G401.6 (cell line): Measurements from ENCODE around the gene LIME1.
"Not testable (repeated sequence)": the region's sequence is repeated elsewhere in the genome, so short reads cannot be mapped to it uniquely, and the experiment has no call there.

Experiments used
- FAIRE-seq: peaks from 2 replicates; lab custom pipeline; 2012; peaks lifted over from hg19 to GRCh38; lab: Jason Lieb, UNC

LIME1 gene

DNA sequence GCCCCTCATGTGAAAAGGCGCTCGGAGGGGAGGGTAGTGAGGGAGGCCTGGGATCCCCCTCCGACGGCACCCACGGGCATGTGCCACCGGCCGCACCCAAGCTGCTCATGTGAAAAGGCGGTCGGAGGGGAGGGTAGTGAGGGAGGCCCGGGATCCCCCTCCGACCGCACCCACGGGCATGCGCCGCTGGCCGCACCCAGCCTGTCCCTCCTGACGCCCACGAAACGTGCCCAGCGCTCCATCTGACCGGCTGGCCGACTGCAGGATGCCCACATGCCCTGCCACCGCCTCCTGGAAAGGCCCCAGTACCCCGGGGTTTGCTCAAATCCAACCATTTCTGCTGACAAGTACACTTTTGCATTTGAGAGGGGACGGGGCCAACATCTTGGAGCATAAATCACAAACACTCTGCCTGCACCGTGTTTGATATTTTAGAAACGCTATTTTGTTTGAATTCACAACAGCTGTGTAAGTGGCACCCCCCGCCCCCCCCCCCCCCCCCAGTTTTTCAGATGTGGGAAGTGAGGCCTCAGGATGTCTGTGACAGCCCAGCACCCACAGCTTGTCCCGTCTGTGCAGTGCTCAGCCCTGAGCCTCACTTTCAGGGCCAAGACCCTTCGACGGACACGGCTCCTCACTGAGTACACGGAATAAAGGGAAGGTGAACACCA lies 37.2 kb downstream of the LIME1 start:
- no peak for FAIRE-seq

GRCh38 chr20:63774306-63774705 lies 37.8 kb downstream of the LIME1 start:
- no peak for FAIRE-seq

DNA sequence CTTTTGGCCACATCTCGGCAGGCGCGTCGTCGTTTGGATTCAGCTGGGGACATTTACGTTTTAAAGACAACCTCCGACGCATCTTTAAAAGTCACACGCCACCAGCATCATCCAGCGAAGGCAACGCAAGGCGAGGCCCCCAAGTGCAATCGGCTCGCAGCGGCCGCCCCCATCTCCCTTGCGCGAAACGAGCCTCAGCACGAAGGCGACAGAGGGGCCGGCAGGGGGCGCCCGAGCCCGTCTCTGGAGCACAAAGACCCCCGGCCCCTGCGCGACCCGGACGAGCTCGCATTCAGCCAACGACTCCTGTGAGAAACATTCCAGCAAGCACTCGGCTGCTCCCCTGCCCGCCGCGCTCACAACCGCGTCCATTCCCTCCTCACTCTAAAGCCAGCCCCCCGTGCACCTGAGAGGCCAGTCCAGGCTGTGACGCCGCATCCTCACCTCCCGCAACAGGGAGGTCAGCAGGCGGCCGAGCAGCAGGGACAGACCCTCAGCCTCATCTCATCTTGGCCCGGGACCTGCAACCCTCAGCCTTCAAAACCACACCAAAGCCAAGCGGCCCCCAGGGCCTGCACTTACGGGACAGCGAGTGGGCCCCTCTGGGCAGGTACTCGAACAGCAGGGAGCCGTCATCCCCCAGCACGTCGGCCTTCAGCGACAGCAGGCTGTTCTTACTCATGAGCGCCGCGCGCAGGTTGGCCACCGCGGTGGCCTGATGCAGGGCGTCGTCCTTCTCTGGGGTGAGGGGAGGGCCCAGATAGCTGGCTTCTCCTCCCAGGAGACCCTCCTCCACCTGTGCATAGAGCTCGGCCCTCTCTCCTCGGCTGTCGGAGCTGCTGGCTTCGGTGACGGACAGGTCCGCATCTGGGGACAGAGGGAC lies 38.9 kb downstream of the LIME1 start:
- FAIRE-seq, result no peak

DNA sequence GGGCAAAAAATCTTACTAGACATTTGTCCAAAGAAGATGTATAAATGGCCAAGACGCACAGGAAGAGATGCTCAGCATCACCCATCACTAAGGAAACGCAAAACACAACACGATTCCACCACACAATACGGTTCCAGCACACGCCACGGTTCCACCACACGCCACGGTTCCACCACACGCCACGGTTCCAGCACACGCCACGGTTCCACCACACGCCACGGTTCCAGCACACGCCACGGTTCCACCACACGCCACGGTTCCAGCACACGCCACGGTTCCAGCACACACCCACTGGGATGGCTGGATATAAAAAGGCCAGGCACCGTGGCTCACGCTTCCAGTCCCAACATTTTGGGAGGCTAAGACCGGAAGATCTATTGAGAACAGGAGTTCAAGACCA lies 40.4 kb downstream of the LIME1 start:
- FAIRE-seq, result not testable (repeated sequence)

- no peak for FAIRE-seq
Measured at GRCh38 chr20:63777614-63778013, 41.1 kb downstream of the LIME1 start.

DNA sequence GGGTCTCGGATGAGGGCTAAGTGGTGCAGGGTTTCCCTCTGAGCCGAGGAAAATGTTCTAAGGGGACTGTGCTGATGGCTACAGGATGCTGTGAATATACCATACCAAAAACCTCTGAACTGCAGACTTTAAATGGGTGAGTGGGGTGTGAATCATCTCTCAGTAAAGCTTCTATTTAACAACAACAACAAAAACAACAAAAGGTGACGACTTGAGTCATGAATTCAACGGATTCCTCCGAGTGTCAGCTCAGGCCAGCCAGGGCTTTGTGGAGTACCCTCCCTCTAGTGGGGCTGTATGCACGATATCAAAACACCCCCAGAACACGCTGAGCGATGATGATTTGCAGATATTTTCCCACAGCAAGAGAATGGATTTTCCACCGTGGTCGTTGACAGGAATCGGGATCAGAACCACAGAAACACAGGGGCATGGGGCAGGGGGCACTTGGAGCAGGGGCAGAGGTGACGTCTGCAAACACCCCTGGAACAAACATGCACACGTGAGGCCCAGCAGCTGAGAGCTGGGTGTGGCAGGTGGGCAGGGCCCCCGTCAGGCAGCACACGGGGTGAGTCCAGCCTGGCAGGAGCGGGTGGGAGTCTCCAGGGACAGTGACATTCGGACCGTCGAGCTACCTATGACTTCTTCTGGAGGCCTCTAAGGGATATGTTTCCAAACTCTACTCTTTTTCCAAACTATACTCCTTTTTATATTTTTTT lies 41.7 kb downstream of the LIME1 start:
- no peak for FAIRE-seq

DNA sequence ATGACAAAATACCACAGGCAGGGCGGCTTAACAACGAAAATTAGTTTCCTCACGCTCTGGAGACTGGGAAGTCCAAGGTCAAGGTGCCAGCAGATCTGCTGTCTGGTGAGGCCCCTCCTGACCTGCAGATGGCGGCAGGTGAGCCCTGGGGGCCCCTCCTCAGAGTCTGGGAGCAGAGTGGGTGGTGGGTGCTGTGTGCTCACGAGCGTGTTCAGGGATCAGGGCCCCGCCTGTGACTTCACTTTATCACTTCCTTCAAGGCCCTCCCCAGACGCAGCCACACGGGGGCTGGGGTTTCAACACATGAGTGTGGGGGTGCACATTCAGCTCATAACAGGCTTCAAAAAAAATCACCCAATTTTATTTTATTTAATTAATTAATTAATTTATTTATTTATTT lies 42.4 kb downstream of the LIME1 start:
- no peak for FAIRE-seq

DNA sequence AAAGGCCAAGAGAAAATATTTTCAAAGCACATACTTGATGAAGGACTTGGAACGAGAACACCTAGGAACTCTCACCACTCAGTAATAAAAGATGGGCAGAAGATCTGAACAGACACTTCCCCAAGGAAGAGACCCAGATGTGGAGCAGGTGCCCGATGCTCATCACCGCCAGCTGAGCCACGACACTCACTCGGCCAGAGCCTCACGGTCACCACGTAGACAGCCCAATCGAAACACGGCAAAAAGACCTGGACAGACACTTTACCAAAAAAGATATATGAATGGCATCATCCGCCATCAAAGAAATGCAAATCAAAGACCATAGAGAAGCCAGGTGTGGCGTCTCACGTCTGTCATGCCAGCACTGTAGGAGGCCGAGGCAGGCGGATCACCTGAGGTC lies 44.7 kb downstream of the LIME1 start:
- no peak for FAIRE-seq

- no peak for FAIRE-seq
Measured at GRCh38 chr20:63782051-63782471, 45.6 kb downstream of the LIME1 start.

DNA sequence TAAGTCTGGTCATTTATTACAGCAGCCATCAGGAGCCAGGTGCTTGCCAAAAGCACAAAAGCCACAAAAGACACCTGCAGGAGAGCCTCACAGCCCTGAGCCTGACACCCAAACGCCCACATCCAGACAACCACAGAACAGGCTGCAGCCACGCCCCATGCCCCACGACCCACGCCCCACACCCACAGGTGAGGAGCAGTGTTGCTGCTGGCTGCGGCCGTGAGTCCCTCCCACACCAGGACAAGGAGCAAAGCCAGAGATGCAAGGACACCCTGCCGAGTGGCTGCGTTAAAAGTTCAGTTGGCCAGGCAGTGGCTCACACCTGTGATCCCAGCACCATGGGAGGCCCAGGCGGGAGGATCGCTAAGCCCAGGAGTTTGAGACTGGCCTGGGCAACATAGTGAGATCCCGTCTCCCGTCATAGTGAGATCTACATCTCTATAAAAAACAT lies 46.1 kb downstream of the LIME1 start:
- no peak for FAIRE-seq

DNA sequence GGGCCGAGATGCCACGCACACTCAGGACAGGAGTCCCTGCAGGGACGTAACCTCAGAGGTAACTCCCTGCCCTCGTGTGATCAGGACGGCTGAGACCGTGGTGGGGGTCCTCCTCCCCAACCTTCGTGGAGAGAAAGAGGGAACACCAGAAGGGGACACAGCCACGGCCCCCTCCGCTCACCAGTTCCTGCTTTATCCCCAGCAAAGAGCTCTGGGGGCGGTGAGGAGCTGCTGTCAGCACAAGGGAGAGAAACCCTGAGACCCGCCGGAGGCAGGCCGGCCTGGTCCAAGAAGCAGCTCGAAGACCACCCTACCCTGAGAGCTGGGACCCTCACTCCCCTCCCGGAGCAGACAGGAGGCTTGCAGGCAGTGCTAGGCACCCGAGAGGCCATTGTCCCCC lies 47.5 kb downstream of the LIME1 start:
- FAIRE-seq, result no peak

- FAIRE-seq, result no peak
Measured at GRCh38 chr20:63785691-63786131, 49.2 kb downstream of the LIME1 start.

GRCh38 chr20:63787302-63787701 lies 50.8 kb downstream of the LIME1 start:
- FAIRE-seq, result no peak

DNA sequence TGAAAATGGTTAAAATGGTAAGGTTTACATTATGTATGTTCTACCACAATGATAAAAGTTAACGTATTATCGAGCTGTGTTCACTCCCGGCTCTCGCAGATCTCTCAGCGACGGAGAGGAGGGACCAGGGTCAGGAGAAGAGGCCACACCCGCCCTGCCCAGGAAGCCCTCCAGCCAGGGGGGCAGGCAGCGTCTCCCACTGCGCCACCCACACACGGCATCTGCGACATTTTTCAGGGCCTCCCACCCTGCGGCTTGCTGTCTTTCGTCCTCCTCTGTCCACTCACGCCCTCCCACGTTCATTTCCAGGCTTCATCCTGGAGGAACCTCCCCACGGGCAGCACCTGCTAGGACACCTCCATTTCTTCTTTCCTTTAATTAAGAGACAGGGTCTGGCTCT lies 51.3 kb downstream of the LIME1 start:
- no peak for FAIRE-seq
